Right kidney (tissue), 1 donor: ENCODE results near the gene MRTFA.
"Not testable (repeated sequence)": the region's sequence is repeated elsewhere in the genome, so short reads cannot be mapped to it uniquely, and the experiment has no call there.

Experiments used
- DNase-seq: peaks from one replicate; pipeline ENCODE4 v3.0.0-alpha.2; 2016

MRTFA gene

GRCh38 chr22:40627612-40628011 is 8.9 kb downstream of the MRTFA start:
- DNase-seq, result no peak

GRCh38 chr22:40626851-40627250 is 9.7 kb downstream of the MRTFA start:
- no peak for DNase-seq

GRCh38 chr22:40625794-40626193 is 10.7 kb downstream of the MRTFA start:
- not testable (repeated sequence) for DNase-seq

- DNase-seq, result not testable (repeated sequence)
Observed at GRCh38 chr22:40625281-40625680, 11.2 kb downstream of the MRTFA start.

- no peak for DNase-seq
Observed at GRCh38 chr22:40624770-40625169, 11.7 kb downstream of the MRTFA start.

- DNase-seq, result no peak
Observed at GRCh38 chr22:40621309-40622151, 15.0 kb downstream of the MRTFA start.

- no peak for DNase-seq
Observed at GRCh38 chr22:40620464-40621046, 16.0 kb downstream of the MRTFA start.

GRCh38 chr22:40618400-40618799 is 18.1 kb downstream of the MRTFA start:
- DNase-seq, result no peak

- no peak for DNase-seq
Observed at GRCh38 chr22:40616578-40616977, 19.9 kb downstream of the MRTFA start.

- no peak for DNase-seq
Observed at GRCh38 chr22:40613067-40613466, 23.5 kb downstream of the MRTFA start.

- no peak for DNase-seq
Observed at GRCh38 chr22:40612291-40612751, 24.2 kb downstream of the MRTFA start.

GRCh38 chr22:40611606-40612005 is 24.9 kb downstream of the MRTFA start:
- no peak for DNase-seq

- no peak for DNase-seq
Observed at GRCh38 chr22:40610329-40610850, 26.1 kb downstream of the MRTFA start.

GRCh38 chr22:40609216-40609615 is 27.3 kb downstream of the MRTFA start:
- no peak for DNase-seq

GRCh38 chr22:40607506-40607905 is 29.0 kb downstream of the MRTFA start:
- no peak for DNase-seq

GRCh38 chr22:40606306-40606705 is 30.2 kb downstream of the MRTFA start:
- no peak for DNase-seq

GRCh38 chr22:40605761-40606160 is 30.8 kb downstream of the MRTFA start:
- DNase-seq, result no peak

GRCh38 chr22:40603088-40603605 is 33.4 kb downstream of the MRTFA start:
- DNase-seq, result no peak

GRCh38 chr22:40602231-40602630 is 34.3 kb downstream of the MRTFA start:
- no peak for DNase-seq

GRCh38 chr22:40599731-40600130 is 36.8 kb downstream of the MRTFA start:
- DNase-seq, result no peak

- not testable (repeated sequence) for DNase-seq
Observed at GRCh38 chr22:40598712-40599111, 37.8 kb downstream of the MRTFA start.

- no peak for DNase-seq
Observed at GRCh38 chr22:40597526-40598430, 38.7 kb downstream of the MRTFA start.
